ENCODE results near the gene FAM241A.

FAM241A gene

GRCh38 chr4:112140536-112140935 is 4.7 kb upstream of the FAM241A start:
- Histone ChIP-seq H3K36me3 (ENCODE audit: insufficient read depth, low read length) (no peaks in the 10 kb centered on the region), H3K9ac (ENCODE audit: low read depth, low read length) (no peak overlapping the region), H3K9me3 (ENCODE audit: insufficient read depth, low read depth, low read length) (no peaks in the 10 kb centered on the region), H3K27ac (ENCODE audit: low read depth, low read length) (no peak overlapping the region), H3K4me1 (ENCODE audit: insufficient read depth, low read length) (no peaks in the 10 kb centered on the region), H3K4me3 (ENCODE audit: low read length) (no peak overlapping the region), H3K27me3 (ENCODE audit: insufficient read depth, low read length) (peaks cover 2% of the 10 kb centered on the region; the same call in 1 of the 2 replicates)
- 100% methylated on average over 1 of the region's 2 CpGs for WGBS

DNA sequence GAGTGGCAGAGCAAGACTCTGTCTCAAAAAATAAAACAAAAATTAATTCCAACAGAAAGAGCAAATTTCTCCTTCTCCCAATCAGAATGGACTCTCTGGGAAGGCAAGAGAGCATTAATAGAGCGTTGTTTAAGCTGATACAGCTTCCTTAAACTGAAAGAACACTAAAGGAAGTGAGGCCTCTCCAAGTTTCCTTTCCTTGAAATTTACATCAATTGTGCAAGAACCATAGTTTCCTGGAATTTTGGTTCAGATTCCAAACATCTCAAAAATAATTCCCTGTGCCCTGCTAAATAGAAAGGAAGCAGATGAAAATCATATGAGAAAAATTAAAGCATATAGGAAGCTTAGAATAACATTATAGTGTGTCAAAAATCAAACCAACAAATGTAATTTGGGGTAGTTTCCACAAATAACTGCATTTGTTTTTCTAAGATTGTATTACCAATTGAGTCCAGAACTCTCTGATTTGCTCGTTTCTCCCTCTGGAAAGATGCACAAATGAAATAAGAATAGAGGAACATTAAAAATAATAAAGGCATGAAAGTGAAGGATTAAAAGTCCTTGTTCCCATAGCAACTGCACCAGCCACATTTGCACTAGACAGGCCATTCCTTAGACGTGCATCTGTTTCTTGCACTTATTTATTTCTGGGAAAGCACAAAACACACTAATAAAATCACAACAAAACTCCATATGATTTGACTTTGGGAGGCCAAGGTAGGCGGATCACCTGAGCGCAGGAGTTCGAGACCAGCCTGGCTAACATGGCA is 3.7 kb upstream of the FAM241A start:
- 91% methylated on average over 6 of the region's 6 CpGs for WGBS
- Histone ChIP-seq H3K9me3 (ENCODE audit: insufficient read depth, low read depth, low read length) (no peaks in the 10 kb centered on the region), H3K4me3 (ENCODE audit: low read length) (no peak overlapping the region), H3K4me1 (ENCODE audit: insufficient read depth, low read length) (peaks cover 5% of the 10 kb centered on the region; the same call in 1 of the 2 replicates), H3K27ac (ENCODE audit: low read depth, low read length) (no peak overlapping the region), H3K9ac (ENCODE audit: low read depth, low read length) (no peak overlapping the region), H3K27me3 (ENCODE audit: insufficient read depth, low read length) (peaks cover 12% of the 10 kb centered on the region), H3K36me3 (ENCODE audit: insufficient read depth, low read length) (no peaks in the 10 kb centered on the region)

DNA sequence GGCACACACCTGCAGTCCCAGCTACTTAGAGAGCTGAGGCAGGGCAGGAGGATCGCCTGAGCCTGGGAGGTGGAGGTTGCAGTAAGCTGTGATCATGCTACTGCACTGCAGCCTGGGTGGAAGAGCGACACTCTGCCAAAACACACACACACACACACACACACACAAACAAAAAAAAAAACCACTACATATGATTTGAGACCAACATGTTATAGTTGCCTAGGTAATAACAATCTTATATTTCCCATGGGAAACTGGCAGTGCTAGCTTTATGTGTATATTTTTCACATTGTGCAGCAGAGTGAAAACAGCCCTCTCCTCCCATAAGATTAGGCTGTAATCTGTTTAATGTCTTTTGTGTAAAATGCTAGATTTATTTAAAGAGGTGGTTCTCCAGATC is 3.1 kb upstream of the FAM241A start:
- no peak overlapping the region for H3K27ac ChIP-seq (ENCODE audit: low read depth, low read length)
- peaks cover 5% of the 10 kb centered on the region; the same call in 1 of the 2 replicates for H3K4me1 ChIP-seq (ENCODE audit: insufficient read depth, low read length)
- H3K9me3 ChIP-seq (ENCODE audit: insufficient read depth, low read depth, low read length): no peaks in the 10 kb centered on the region
- peaks cover 18% of the 10 kb centered on the region for H3K27me3 ChIP-seq (ENCODE audit: insufficient read depth, low read length)
- H3K9ac ChIP-seq (ENCODE audit: low read depth, low read length): no peak overlapping the region
- no peak overlapping the region for H3K4me3 ChIP-seq (ENCODE audit: low read length)
- 100% methylated on average over 1 of the region's 2 CpGs for WGBS
- no peaks in the 10 kb centered on the region for H3K36me3 ChIP-seq (ENCODE audit: insufficient read depth, low read length)

DNA sequence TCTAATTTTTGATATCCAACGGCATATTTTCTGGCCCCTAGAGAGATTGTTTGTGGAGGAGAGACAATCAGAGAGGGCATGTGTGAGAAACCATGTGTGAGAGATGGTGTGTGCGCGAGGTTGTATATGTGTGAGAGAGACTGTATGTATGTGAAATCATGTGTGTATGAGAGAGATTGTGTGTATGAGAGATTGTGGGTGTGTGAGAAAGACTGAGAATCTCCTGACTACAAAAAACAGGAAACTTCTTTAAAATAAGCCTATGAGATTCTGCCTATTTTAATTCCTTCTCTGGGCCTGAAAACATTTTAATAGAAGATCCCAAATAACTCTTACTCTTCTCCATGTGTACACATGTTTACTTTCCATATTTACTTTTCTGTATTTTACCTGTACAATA is 1.5 kb upstream of the FAM241A start:
- no peaks in the 10 kb centered on the region for H3K36me3 ChIP-seq (ENCODE audit: insufficient read depth, low read length)
- H3K9ac ChIP-seq (ENCODE audit: low read depth, low read length): no peak overlapping the region
- H3K4me1 ChIP-seq (ENCODE audit: insufficient read depth, low read length): peaks cover 5% of the 10 kb centered on the region; the same call in 1 of the 2 replicates
- H3K27me3 ChIP-seq (ENCODE audit: insufficient read depth, low read length): peaks cover 34% of the 10 kb centered on the region
- no peak overlapping the region for H3K4me3 ChIP-seq (ENCODE audit: low read length)
- no peaks in the 10 kb centered on the region for H3K9me3 ChIP-seq (ENCODE audit: insufficient read depth, low read depth, low read length)
- WGBS: 95% methylated on average over 3 of the region's 3 CpGs
- H3K27ac ChIP-seq (ENCODE audit: low read depth, low read length): no peak overlapping the region

DNA sequence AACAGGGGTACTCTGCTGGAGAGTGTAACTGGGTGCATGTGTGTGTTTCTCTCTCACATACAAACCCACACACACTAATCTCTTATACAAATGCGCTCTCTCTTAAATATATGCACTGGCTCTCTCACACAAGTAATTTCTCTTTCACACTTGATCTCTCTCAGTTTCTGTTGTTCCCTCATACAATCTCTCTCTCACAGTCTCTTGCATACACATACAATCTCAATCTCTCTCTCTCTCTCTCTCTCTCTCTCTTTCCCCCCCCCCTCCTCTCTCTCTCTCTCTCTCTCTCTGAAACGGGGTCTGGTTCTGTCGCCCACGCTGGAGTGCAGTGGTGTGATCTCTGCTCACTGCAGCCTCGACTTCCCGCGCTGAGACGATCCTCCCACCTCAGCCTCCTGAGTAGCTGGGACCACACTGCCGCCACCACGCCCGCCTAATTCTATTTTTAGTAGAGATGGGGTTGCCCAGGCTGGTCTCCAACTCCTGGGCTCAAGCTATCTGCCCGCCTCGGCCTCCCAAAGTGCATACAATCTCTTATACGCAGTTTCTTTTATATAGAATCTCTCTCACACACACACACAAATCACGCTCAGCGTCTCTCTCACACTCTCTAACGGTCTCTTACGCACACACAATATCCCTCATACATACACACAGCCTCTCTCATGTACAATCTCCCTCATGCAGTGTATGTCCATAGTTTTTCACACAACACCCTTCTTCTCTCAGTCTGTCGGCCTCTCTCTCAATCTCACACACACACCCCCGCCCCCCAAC is 518 bp upstream of the FAM241A start:
- no peak overlapping the region for H3K27ac ChIP-seq (ENCODE audit: low read depth, low read length)
- peaks cover 37% of the 10 kb centered on the region for H3K27me3 ChIP-seq (ENCODE audit: insufficient read depth, low read length)
- WGBS: 75% methylated on average over 20 of the region's 20 CpGs
- H3K9me3 ChIP-seq (ENCODE audit: insufficient read depth, low read depth, low read length): no peaks in the 10 kb centered on the region
- peaks cover 5% of the 10 kb centered on the region; the same call in 1 of the 2 replicates for H3K4me1 ChIP-seq (ENCODE audit: insufficient read depth, low read length)
- H3K9ac ChIP-seq (ENCODE audit: low read depth, low read length): no peak overlapping the region
- H3K4me3 ChIP-seq (ENCODE audit: low read length): peak overlapping the region; percentile 47
- H3K36me3 ChIP-seq (ENCODE audit: insufficient read depth, low read length): no peaks in the 10 kb centered on the region

GRCh38 chr4:112145790-112146501 is 692 bp downstream of the FAM241A start:
- H3K9ac ChIP-seq (ENCODE audit: low read depth, low read length): peak overlapping the region; percentile 41
- 2% methylated on average over 53 of the region's 53 CpGs for WGBS
- H3K27ac ChIP-seq (ENCODE audit: low read depth, low read length): no peak overlapping the region
- peak overlapping the region; percentile 77 for H3K4me3 ChIP-seq (ENCODE audit: low read length)
- H3K4me1 ChIP-seq (ENCODE audit: insufficient read depth, low read length): peaks cover 5% of the 10 kb centered on the region; the same call in 1 of the 2 replicates
- H3K9me3 ChIP-seq (ENCODE audit: insufficient read depth, low read depth, low read length): no peaks in the 10 kb centered on the region
- H3K27me3 ChIP-seq (ENCODE audit: insufficient read depth, low read length): peaks cover 37% of the 10 kb centered on the region
- no peaks in the 10 kb centered on the region for H3K36me3 ChIP-seq (ENCODE audit: insufficient read depth, low read length)

- 70% methylated on average over 2 of the region's 2 CpGs for WGBS
- Histone ChIP-seq H3K4me1 (ENCODE audit: insufficient read depth, low read length) (peaks cover 5% of the 10 kb centered on the region; the same call in 1 of the 2 replicates), H3K4me3 (ENCODE audit: low read length) (peak overlapping the region; percentile 77), H3K9me3 (ENCODE audit: insufficient read depth, low read depth, low read length) (no peaks in the 10 kb centered on the region), H3K27ac (ENCODE audit: low read depth, low read length) (no peak overlapping the region), H3K9ac (ENCODE audit: low read depth, low read length) (no peak overlapping the region), H3K36me3 (ENCODE audit: insufficient read depth, low read length) (no peaks in the 10 kb centered on the region), H3K27me3 (ENCODE audit: insufficient read depth, low read length) (peaks cover 37% of the 10 kb centered on the region)
Observed at GRCh38 chr4:112146502-112146813, 1.2 kb downstream of the FAM241A start.

DNA sequence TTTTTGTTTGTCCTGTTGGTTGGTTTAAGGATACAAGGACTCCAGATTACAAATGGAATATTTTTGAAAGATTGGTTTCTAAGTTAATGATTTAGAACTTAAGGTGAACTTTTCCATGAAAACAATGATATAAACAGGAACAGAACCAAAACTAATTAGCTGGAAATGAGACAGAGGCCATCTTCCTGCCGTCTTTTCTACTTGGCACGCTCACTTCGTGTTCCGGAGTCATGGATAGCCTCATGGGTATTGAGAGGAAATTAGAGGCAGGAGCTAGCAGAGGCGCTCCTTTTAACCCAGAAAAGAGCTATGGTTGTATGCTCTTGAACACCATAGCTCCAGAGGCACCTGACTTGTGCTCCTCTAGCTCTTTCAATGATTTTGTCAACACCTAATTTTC is 2.4 kb downstream of the FAM241A start:
- Histone ChIP-seq H3K9ac (ENCODE audit: low read depth, low read length) (no peak overlapping the region), H3K36me3 (ENCODE audit: insufficient read depth, low read length) (no peaks in the 10 kb centered on the region), H3K4me1 (ENCODE audit: insufficient read depth, low read length) (peaks cover 5% of the 10 kb centered on the region; the same call in 1 of the 2 replicates), H3K27ac (ENCODE audit: low read depth, low read length) (no peak overlapping the region), H3K27me3 (ENCODE audit: insufficient read depth, low read length) (peaks cover 37% of the 10 kb centered on the region), H3K4me3 (ENCODE audit: low read length) (no peak overlapping the region), H3K9me3 (ENCODE audit: insufficient read depth, low read depth, low read length) (no peaks in the 10 kb centered on the region)
- WGBS: 82% methylated on average over 5 of the region's 5 CpGs

- WGBS: 84% methylated on average over 5 of the region's 5 CpGs
Observed at GRCh38 chr4:112150920-112151319, 5.7 kb downstream of the FAM241A start.

GRCh38 chr4:112152521-112152920 is 7.3 kb downstream of the FAM241A start:
- Histone ChIP-seq H3K27me3 (ENCODE audit: insufficient read depth, low read length) (peaks cover 16% of the 10 kb centered on the region; the same call in 1 of the 2 replicates), H3K36me3 (ENCODE audit: insufficient read depth, low read length) (no peaks in the 10 kb centered on the region), H3K27ac (ENCODE audit: low read depth, low read length) (no peak overlapping the region), H3K9ac (ENCODE audit: low read depth, low read length) (no peak overlapping the region), H3K9me3 (ENCODE audit: insufficient read depth, low read depth, low read length) (no peaks in the 10 kb centered on the region), H3K4me1 (ENCODE audit: insufficient read depth, low read length) (no peaks in the 10 kb centered on the region), H3K4me3 (ENCODE audit: low read length) (no peak overlapping the region)
- 79% methylated on average over 6 of the region's 6 CpGs for WGBS

More at GRCh38 chr4:112150920-112151319, 5.7 kb downstream of the FAM241A start:
- peaks cover 5% of the 10 kb centered on the region; the same call in 1 of the 2 replicates for H3K4me1 ChIP-seq (ENCODE audit: insufficient read depth, low read length)
- H3K4me3 ChIP-seq (ENCODE audit: low read length): no peak overlapping the region
- peaks cover 32% of the 10 kb centered on the region for H3K27me3 ChIP-seq (ENCODE audit: insufficient read depth, low read length)
- no peaks in the 10 kb centered on the region for H3K36me3 ChIP-seq (ENCODE audit: insufficient read depth, low read length)
- no peak overlapping the region for H3K9ac ChIP-seq (ENCODE audit: low read depth, low read length)
- no peaks in the 10 kb centered on the region for H3K9me3 ChIP-seq (ENCODE audit: insufficient read depth, low read depth, low read length)
- H3K27ac ChIP-seq (ENCODE audit: low read depth, low read length): no peak overlapping the region
